ENCODE measurements around the gene RB1.

RB1 gene

GRCh38 chr13:48273346-48273745 lies 30.2 kb upstream of the RB1 start:
- TF ChIP-seq, protein P1, sequence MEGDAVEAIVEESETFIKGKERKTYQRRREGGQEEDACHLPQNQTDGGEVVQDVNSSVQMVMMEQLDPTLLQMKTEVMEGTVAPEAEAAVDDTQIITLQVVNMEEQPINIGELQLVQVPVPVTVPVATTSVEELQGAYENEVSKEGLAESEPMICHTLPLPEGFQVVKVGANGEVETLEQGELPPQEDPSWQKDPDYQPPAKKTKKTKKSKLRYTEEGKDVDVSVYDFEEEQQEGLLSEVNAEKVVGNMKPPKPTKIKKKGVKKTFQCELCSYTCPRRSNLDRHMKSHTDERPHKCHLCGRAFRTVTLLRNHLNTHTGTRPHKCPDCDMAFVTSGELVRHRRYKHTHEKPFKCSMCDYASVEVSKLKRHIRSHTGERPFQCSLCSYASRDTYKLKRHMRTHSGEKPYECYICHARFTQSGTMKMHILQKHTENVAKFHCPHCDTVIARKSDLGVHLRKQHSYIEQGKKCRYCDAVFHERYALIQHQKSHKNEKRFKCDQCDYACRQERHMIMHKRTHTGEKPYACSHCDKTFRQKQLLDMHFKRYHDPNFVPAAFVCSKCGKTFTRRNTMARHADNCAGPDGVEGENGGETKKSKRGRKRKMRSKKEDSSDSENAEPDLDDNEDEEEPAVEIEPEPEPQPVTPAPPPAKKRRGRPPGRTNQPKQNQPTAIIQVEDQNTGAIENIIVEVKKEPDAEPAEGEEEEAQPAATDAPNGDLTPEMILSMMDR (IDR thresholded peaks at IDR 0.05; ENCODE audit: insufficient read depth, low read depth, low read length, missing control alignments) = no peak
- H3K4me3 ChIP-seq (ENCODE audit: low read length) = no peak overlapping the region
- no peak for DNase-seq (ENCODE audit: low read depth)

- H3K4me3 ChIP-seq (ENCODE audit: low read length) = no peak overlapping the region
- no peak for DNase-seq (ENCODE audit: low read depth)
- TF ChIP-seq, protein P1 (IDR thresholded peaks at IDR 0.05; ENCODE audit: insufficient read depth, low read depth, low read length, missing control alignments) = no peak
Observed at GRCh38 chr13:48275507-48275906, 28.0 kb upstream of the RB1 start.

DNA sequence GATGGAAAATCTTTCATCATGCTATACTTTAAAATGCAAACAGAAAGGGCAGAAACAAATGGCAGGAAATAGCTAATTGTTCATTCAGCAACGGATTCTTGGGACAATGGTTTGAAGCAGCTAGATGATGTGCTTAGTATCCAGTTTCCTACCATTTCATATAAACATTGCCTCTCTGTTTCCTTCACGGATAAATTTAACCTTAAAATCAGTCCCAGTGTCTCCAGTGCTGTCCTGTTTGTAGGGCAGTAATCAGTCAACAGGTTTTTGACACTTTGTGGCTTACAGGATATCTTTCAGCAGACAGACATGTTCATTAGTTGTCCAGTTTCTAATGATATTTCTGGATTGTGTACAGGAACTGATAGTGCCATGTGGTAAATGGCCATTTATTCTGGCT lies 24.7 kb upstream of the RB1 start:
- TF ChIP-seq, protein P1 (IDR thresholded peaks at IDR 0.05; ENCODE audit: insufficient read depth, low read depth, low read length, missing control alignments) = no peak
- H3K4me3 ChIP-seq (ENCODE audit: low read length) = no peak overlapping the region
- DNase-seq (ENCODE audit: low read depth) = no peak

- no peak overlapping the region for H3K4me3 ChIP-seq (ENCODE audit: low read length)
- TF ChIP-seq, protein P1 (IDR thresholded peaks at IDR 0.05; ENCODE audit: insufficient read depth, low read depth, low read length, missing control alignments) = no peak
- DNase-seq (ENCODE audit: low read depth) = no peak
Observed at GRCh38 chr13:48281556-48281955, 22.0 kb upstream of the RB1 start.

GRCh38 chr13:48291730-48292129 lies 11.8 kb upstream of the RB1 start:
- no peak for DNase-seq (ENCODE audit: low read depth)
- TF ChIP-seq, protein P1 (IDR thresholded peaks at IDR 0.05; ENCODE audit: insufficient read depth, low read depth, low read length, missing control alignments) = no peak

GRCh38 chr13:48292650-48293049 lies 10.9 kb upstream of the RB1 start:
- TF ChIP-seq, protein P1 (IDR thresholded peaks at IDR 0.05; ENCODE audit: insufficient read depth, low read depth, low read length, missing control alignments) = no peak
- DNase-seq (ENCODE audit: low read depth) = no peak
- no peak overlapping the region for H3K4me3 ChIP-seq (ENCODE audit: low read length)

More at GRCh38 chr13:48291730-48292129, 11.8 kb upstream of the RB1 start:
- H3K4me3 ChIP-seq (ENCODE audit: low read length) = no peak overlapping the region

- H3K4me3 ChIP-seq (ENCODE audit: low read length) = no peak overlapping the region
- DNase-seq (ENCODE audit: low read depth) = no peak
- TF ChIP-seq, protein P1 (IDR thresholded peaks at IDR 0.05; ENCODE audit: insufficient read depth, low read depth, low read length, missing control alignments) = no peak
Observed at GRCh38 chr13:48294653-48295052, 8.9 kb upstream of the RB1 start.
